22Rv1 (cell line): ENCODE results near the gene RNF112.

Source experiments
- H3K27ac ChIP-seq: fragments of 450-650 bp; 2 replicates; pipeline ENCODE4 v1.5.1; 2017
- ZFX ChIP-seq: fragments of 450-650 bp; IDR thresholded peaks from 2 replicates; pipeline ENCODE4 v1.6.1; 2017; ENCODE audit warnings: antibody characterized with exemption, borderline replicate concordance
- TF ChIP-seq, protein P1 (sequence below): fragments of 450-650 bp; IDR thresholded peaks from 2 replicates; pipeline ENCODE4 v1.5.1; 2017; ENCODE audit warnings: mild to moderate bottlenecking

RNF112 gene

DNA sequence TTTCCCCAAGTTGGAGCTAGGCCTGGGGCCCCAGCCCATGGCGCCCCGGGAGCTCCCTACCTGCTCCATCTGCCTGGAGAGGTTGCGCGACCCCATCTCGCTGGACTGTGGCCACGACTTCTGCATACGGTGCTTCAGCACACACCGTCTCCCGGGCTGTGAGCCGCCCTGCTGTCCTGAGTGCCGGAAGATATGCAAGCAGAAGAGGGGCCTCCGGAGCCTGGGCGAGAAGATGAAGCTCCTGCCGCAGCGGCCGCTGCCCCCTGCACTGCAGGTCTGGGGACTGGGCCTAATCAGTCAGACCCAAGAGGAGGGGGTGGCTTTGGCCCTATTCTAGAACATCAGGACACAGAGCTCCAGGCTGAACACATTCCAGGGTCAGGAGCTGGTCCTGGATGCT lies 1.5 kb downstream of the RNF112 start:
- no peak for TF ChIP-seq ZFX
- TF ChIP-seq, protein P1, sequence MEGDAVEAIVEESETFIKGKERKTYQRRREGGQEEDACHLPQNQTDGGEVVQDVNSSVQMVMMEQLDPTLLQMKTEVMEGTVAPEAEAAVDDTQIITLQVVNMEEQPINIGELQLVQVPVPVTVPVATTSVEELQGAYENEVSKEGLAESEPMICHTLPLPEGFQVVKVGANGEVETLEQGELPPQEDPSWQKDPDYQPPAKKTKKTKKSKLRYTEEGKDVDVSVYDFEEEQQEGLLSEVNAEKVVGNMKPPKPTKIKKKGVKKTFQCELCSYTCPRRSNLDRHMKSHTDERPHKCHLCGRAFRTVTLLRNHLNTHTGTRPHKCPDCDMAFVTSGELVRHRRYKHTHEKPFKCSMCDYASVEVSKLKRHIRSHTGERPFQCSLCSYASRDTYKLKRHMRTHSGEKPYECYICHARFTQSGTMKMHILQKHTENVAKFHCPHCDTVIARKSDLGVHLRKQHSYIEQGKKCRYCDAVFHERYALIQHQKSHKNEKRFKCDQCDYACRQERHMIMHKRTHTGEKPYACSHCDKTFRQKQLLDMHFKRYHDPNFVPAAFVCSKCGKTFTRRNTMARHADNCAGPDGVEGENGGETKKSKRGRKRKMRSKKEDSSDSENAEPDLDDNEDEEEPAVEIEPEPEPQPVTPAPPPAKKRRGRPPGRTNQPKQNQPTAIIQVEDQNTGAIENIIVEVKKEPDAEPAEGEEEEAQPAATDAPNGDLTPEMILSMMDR: no peak

DNA sequence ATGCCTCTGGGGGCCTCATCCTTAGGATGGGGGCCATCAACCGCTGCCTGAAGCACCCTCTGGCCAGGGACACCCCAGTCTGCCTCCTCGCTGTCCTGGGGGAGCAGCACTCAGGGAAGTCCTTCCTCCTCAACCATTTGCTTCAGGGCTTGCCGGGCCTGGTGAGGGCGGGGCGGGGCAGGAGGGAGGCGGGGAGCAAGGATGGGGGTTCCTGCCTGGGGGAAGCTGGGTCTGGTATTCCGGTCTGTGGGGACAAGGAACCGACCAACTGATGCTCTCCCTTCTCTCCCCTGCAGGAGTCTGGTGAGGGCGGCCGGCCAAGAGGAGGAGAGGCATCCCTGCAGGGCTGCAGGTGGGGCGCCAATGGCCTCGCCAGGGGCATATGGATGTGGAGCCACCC lies 2.0 kb downstream of the RNF112 start:
- no peak overlapping the region for H3K27ac ChIP-seq
- TF ChIP-seq, protein P1: no peak

More for the DNA sequence above, 1.5 kb downstream of the RNF112 start:
- H3K27ac ChIP-seq: no peak overlapping the region

DNA sequence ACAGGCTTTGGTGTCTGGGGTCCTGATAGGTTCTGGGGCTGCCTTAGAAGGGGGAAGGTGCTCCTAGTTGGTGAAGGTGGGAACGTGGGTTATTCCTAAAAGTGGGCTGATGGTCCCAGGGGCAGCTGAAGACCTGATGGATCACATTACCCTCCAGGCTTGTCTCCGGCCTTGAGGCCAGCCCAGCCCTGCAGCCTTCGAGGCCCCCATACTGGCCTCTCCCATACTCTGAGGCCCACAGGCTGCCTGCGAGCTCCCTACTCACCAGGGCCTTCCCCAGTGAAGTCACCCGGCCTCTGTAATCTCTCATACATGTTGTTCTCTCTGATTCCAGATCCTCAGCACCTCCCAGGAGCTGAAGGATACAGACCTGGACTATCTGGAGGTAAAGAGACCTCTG lies 2.7 kb downstream of the RNF112 start:
- H3K27ac ChIP-seq: no peak overlapping the region
- TF ChIP-seq, protein P1: no peak
- no peak for TF ChIP-seq ZFX

DNA sequence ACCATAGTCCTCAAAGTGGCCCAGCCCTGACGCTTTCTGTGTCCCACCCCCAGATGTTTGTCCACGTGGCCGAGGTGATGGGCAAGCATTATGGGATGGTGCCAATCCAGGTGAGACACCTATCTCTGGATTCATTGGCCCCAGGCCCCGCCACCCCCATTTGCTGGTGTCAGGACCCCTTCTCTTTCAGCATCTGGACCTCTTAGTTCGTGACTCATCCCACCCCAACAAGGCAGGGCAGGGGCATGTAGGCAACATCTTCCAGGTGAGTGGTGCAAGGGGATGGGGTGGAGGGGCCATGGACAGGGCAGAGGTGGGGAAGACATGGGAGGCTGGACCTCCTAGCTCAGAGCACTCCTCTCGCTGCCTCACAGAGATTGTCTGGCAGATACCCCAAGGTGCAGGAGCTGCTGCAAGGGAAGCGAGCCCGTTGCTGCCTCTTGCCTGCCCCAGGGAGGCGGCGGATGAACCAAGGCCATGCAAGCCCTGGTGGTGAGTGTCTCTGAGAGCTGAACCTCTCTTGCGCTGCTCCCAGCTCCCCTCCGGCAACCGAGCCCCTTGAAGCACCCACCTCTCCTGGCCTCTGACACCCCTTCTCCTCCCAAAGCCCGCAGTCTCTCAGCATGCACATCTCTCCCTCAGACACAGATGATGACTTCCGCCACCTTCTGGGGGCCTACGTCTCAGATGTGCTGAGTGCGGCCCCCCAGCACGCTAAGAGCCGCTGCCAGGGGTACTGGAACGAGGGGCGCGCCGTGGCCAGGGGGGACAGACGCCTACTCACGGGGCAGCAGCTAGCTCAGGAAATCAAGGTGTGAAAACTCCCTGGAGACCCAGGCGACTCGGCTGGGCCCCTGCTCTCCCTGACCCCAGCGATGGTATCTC lies 3.6 kb downstream of the RNF112 start:
- TF ChIP-seq ZFX: no peak
- TF ChIP-seq, protein P1: no peak
- no peak overlapping the region for H3K27ac ChIP-seq

DNA sequence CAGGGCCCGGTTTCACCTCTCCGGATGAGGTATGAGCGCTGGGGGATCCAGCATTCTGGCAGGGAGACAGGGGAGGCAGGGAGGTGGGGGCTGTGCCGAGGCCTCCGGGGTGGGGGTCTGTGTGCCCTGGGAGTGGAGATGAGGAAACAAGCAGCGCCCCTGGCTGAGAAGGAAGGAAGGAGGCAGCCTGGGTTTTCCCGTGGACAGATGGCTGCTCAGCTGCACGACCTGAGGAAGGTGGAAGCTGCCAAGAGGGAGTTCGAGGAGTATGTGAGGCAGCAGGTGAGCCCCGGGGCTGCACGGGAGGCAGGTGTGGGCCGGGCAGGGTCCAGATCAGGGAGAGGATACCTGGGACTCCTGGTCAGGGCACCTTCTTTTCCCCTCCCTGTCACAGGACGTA lies 4.3 kb downstream of the RNF112 start:
- no peak for TF ChIP-seq ZFX
- TF ChIP-seq, protein P1: no peak
- H3K27ac ChIP-seq: no peak overlapping the region

DNA sequence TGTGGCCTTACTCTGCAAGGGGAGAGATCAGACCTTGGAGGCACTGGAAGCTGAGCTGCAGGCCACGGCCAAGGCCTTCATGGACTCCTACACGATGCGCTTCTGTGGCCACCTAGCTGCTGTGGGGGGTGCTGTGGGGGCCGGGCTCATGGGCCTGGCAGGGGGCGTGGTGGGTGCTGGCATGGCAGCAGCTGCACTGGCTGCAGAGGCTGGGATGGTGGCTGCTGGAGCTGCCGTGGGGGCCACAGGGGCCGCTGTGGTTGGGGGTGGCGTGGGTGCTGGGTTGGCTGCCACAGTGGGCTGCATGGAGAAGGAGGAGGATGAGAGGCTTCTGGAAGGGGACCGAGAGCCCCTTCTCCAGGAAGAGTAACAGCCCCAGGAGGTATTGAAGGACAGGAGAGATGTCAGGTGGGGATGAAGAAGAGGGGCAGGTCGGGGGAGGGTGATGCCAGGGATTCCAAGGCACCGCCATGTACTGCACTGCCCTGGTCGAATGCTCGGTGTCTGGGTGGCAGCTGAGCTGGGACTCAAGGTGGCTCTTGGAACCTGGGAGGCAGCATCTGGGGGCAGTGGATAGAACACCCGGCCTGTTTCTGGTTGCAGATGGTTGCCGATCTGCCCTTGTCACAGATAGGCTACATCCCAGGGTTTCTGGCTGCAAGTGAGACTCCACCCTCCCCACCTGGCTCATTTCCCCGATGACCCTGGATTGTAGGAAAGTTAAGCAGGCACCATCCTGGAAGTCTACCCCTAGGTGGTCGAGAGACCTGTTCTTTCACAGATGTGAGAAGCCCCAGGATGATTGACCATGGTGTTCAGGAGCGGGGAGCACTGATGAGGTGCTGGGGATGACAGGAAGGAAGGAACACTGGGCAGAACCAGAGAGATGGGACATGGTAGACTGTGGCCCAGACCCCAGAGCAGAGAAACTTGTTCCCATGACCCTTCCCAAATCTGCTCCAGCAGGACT lies 5.1 kb downstream of the RNF112 start:
- no peak overlapping the region for H3K27ac ChIP-seq
- no peak for TF ChIP-seq ZFX
- TF ChIP-seq, protein P1: no peak

DNA sequence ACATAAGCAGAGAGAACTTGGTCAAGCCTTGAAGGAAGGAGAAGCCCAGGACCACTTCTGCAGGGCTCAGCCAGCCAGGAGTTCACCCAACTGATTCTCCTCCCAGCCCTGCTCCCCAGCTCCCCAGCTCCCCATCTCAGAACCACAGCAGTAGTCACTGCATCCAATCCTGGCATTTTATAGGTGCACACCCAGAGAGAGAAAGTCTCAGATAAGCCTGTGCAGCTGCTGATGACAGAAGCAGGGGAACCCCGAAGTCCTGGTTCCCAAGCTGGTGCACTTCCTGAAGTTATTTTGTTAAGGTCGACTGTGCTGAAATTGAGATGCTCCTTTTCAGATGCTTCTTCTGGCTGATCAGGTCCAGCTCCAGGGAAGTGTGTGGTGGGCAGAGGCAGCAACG lies 6.6 kb downstream of the RNF112 start:
- TF ChIP-seq ZFX: no peak
- TF ChIP-seq, protein P1: no peak
- H3K27ac ChIP-seq: no peak overlapping the region
